BJ (cell line): Measurements from ENCODE around the gene UBAC1. TPM values are rescaled to one million over a fixed set of nuclear protein-coding genes. Genes with fewer than 3 reads are reported as not detected.

Experiments
- CTCF ChIA-PET: fragments of 350-600 bp; formaldehyde crosslinking; extraction: SDS; loops from one replicate; lab custom pipeline; 2021; ENCODE audit warnings: antibody characterized with exemption, inconsistent platforms; lab: Yijun Ruan, JAX
- POLR2A ChIA-PET: fragments of 300-600 bp; sonication (Branson Sonifier 250); formaldehyde crosslinking; extraction: SDS; loops from one replicate; lab custom pipeline; 2021; ENCODE audit warnings: antibody characterized with exemption; lab: Charles Lee
- DNase-seq: peaks from one replicate; pipeline ENCODE4 v3.0.0-alpha.2; 2011; ENCODE audit warnings: low read depth
- H3K27me3 ChIP-seq: 2 replicates; pipeline ENCODE4 v1.6.0; 2011; ENCODE audit warnings: low read length; ENCODE audit not compliant: control insufficient read depth, insufficient read depth
- H3K36me3 ChIP-seq: 2 replicates; pipeline ENCODE4 v1.5.1; 2011; ENCODE audit warnings: low read length; ENCODE audit not compliant: control insufficient read depth, insufficient read depth
- H3K4me3 ChIP-seq: 2 replicates; pipeline ENCODE4 v1.5.1; 2011; ENCODE audit warnings: low read depth, mild to moderate bottlenecking, control low read depth, low read length
- CTCF ChIP-seq: IDR thresholded peaks from 2 replicates; pipeline ENCODE4 v1.5.1; 2011; ENCODE audit warnings: low read depth, mild to moderate bottlenecking, control low read depth, inconsistent platforms, low read length, moderate library complexity; ENCODE audit not compliant: insufficient read depth
- polyA plus RNA-seq: library from polyadenylated mRNA; depleted of rRNA; stranded (reverse); fragments of >200 nt; gene quantifications from 2 replicates; pipeline ENCODE4 v1.2.3, GENCODE V29; 2011

UBAC1 gene
- polyA plus RNA-seq, 1 experiment = 50.2 TPM

GRCh38 chr9:135973277-135974219 lies 12.4 kb upstream of the UBAC1 start:
- TF ChIP-seq CTCF = no peak
- Histone ChIP-seq H3K4me3 (no peak overlapping the region), H3K27me3 (peaks cover 3% of the 10 kb centered on the region; the same call in 1 of the 2 replicates), H3K36me3 (no peaks in the 10 kb centered on the region)
- DNase-seq = no peak
- ChIA-PET CTCF (interaction anchor here (2.4 kb wide), 1 partner anchor 149 kb away, joined by 9 read pairs; no protein-coding TSS in a partner anchor), POLR2A (no interaction called here)

- peaks cover 3% of the 10 kb centered on the region; the same call in 1 of the 2 replicates for H3K27me3 ChIP-seq
- no peak overlapping the region for H3K4me3 ChIP-seq
- CTCF ChIA-PET = interaction anchor here (2.4 to 5.5 kb wide), 2 partner anchors 151 kb away, joined by 9 to 128 read pairs; no protein-coding TSS in a partner anchor
- TF ChIP-seq CTCF = no peak
- no peaks in the 10 kb centered on the region for H3K36me3 ChIP-seq
- POLR2A ChIA-PET = no interaction called here
- no peak for DNase-seq
These were observed 10.7 kb upstream of the UBAC1 start for GRCh38 chr9:135971892-135972291.

- H3K36me3 ChIP-seq = no peaks in the 10 kb centered on the region
- CTCF ChIA-PET = interaction anchor here (1.7 to 5.5 kb wide), 2 partner anchors 138 to 152 kb away, joined by 5 to 128 read pairs; no protein-coding TSS in a partner anchor
- POLR2A ChIA-PET = no interaction called here
- no peak overlapping the region for H3K4me3 ChIP-seq
- peaks cover 2% of the 10 kb centered on the region; the same call in 1 of the 2 replicates for H3K27me3 ChIP-seq
- no peak for TF ChIP-seq CTCF
- peak; percentile 54 for DNase-seq
These were observed 10.1 kb upstream of the UBAC1 start for GRCh38 chr9:135971111-135971766.

GRCh38 chr9:135970128-135970815 lies 9.1 kb upstream of the UBAC1 start:
- DNase-seq = no peak
- Histone ChIP-seq H3K27me3 (peaks cover 2% of the 10 kb centered on the region; the same call in 1 of the 2 replicates), H3K4me3 (no peak overlapping the region), H3K36me3 (no peaks in the 10 kb centered on the region)
- ChIA-PET POLR2A (no interaction called here), CTCF (interaction anchor here (0.5 to 5.5 kb wide), 7 partner anchors 9 to 153 kb away, joined by 3 to 128 read pairs (median 4); partner anchors contain the start of genes NACC2 and UBAC1)
- TF ChIP-seq CTCF = no peak
